Stimulated activated effector memory CD8-positive, alpha-beta T cell treated with anti-CD3 and anti-CD28 coated beads, Interleukin-12 subunit alpha, Interleukin-12 subunit beta, amount 100 ng/mL, for 72 hours (primary cell): ENCODE results near the gene JAKMIP3.

Source experiments
- ATAC-seq: fragments of 150-1000 bp; cut with Tn5 transposase; 2 replicates; pipeline ENCODE4 v1.10.0; 2021
- DNase-seq, 2 donors: peaks; one replicate each; pipeline ENCODE4 v3.0.0; 2021 to 2022; ENCODE audit warnings: low spot score in 2 of 2
- H3K27ac Mint-ChIP-seq: one replicate; pipeline ENCODE4 v1.8.0; 2022; ENCODE audit warnings: mild to moderate bottlenecking, mixed read lengths
- H3K36me3 Mint-ChIP-seq: one replicate; pipeline ENCODE4 v1.8.0; 2022; ENCODE audit warnings: mild to moderate bottlenecking, mixed read lengths
- H3K4me1 Mint-ChIP-seq: one replicate; pipeline ENCODE4 v1.8.0; 2022; ENCODE audit warnings: mixed read lengths
- H3K4me3 Mint-ChIP-seq: one replicate; pipeline ENCODE4 v1.8.0; 2022; ENCODE audit warnings: mild to moderate bottlenecking, mixed read lengths
- H3K9me3 Mint-ChIP-seq: one replicate; pipeline ENCODE4 v1.8.0; 2022; ENCODE audit warnings: mixed read lengths

Gene JAKMIP3

DNA sequence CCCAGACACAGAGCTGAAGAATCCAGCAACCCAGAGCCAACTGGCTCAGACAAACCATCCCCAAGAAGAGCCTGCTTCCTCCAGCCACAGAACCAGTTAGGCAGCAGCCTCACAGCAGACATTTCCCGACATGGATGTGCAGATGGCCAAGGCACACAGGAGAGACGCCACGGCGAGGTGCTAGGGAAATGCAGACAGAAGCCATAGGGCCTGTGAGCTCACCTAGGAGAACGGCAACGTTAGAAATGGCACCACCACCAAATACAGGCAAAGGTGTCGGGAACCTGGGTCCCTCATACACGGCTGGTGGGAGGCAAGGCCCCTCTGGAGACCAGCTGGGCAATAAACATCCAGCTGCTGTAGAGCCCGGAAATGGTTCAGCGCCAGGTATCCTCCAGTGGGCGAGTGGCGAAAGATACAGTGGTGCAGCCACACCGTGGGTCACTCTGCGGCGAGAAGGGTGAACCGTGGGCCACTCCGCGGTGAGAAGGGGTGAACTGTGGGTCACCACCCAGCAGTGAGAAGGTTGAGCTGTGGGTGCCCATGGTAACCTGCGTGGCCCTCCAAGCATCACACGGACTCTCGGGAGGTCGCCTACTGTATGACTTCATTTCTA is 31.2 kb downstream of the JAKMIP3 start:
- DNase-seq = no peak
- peaks cover 9% of the 10 kb centered on the region for H3K4me1 Mint-ChIP-seq

DNA sequence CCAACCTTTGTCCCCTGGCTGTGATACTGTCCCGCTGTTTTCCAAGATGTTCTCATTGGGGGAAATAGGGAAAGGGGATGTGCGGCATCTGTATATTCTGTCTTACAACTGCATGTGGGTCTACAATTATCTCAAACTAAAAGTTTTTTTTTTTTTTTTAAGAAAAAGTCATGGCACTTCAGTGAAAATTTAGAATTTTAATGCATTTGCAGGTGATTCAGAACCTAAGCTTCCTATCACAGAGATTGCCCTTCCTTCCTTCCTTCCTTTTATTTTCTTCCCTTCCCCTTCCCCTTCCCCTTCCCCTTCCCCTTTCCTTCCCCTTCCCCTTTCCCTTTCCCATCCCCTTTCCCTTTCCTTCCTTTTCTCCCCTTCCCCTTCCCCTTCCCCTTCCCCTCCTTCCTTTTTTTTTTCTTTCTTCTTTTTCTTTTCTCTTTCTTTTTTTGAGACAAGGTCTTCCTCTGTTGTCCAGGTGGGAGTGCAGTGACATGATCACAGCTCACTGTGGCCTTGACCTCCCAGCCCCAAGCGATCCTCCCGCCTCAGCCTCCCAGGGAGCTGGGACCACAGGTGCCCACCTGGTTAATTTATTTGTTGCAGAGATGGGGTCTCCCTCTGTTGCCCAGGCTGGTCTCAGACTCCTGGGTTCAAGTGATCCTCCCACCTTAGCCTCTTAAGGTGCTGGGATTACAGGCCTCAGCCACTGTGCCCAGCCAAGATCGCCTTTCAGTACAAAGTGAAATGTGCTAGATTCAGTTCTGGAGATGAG is 32.0 kb downstream of the JAKMIP3 start:
- no peak overlapping the region for H3K27ac Mint-ChIP-seq
- no peak for ATAC-seq
- H3K36me3 Mint-ChIP-seq = no peaks in the 10 kb centered on the region
- DNase-seq = peak in 1 of 2 donors; percentile 25
- H3K4me1 Mint-ChIP-seq = peaks cover 9% of the 10 kb centered on the region
- H3K9me3 Mint-ChIP-seq = no peaks in the 10 kb centered on the region
- no peak overlapping the region for H3K4me3 Mint-ChIP-seq

More for the DNA sequence above, 31.2 kb downstream of the JAKMIP3 start:
- H3K36me3 Mint-ChIP-seq = no peaks in the 10 kb centered on the region
- no peak overlapping the region for H3K4me3 Mint-ChIP-seq
- no peak for ATAC-seq
- no peak overlapping the region for H3K27ac Mint-ChIP-seq
- H3K9me3 Mint-ChIP-seq = no peaks in the 10 kb centered on the region

DNA sequence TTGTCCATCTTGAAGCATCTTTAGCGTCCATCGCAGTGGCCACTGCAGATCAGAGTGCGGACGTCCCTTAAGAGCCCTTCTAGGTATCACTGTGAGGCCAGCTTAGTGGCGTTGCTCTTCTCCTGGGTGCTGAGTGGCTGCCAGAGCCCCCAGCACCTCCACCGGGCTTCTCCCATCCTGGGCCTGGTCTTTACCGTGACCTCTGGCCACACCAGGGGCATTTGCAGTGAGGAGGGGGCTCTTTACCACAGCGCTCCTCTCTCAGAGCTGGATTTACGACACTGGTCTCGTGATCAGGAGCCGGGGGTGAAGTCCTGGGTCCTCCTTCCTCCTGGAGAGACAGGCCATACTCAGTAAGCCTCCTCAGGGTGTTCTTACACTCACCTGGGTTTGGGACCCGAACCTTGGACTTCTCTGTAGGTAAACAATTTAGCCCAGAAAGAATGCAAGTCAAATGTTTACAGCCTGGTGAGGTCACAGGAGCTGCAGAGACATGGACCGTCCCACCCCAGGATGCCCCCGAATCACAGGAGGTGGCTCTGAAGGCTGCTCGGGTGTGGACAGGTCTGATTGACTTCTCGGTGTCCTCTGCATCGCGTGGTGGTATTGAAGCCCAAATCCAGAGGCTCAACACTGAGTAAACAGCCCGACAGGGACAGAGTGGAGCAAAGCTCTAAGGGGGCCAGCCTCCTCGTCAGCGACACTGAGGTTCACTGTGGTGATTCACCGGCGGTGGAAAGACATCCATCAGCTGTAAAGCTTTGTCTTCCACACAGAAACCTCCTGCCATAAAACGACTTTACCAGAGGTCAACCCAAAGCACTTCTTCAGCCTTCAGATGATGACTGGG is 33.0 kb downstream of the JAKMIP3 start:
- Mint-ChIP-seq H3K36me3 (no peaks in the 10 kb centered on the region), H3K27ac (no peak overlapping the region), H3K4me3 (no peak overlapping the region), H3K9me3 (no peaks in the 10 kb centered on the region), H3K4me1 (peaks cover 9% of the 10 kb centered on the region)
- DNase-seq = peak in 1 of 2 donors; percentile 30
- ATAC-seq = no peak

DNA sequence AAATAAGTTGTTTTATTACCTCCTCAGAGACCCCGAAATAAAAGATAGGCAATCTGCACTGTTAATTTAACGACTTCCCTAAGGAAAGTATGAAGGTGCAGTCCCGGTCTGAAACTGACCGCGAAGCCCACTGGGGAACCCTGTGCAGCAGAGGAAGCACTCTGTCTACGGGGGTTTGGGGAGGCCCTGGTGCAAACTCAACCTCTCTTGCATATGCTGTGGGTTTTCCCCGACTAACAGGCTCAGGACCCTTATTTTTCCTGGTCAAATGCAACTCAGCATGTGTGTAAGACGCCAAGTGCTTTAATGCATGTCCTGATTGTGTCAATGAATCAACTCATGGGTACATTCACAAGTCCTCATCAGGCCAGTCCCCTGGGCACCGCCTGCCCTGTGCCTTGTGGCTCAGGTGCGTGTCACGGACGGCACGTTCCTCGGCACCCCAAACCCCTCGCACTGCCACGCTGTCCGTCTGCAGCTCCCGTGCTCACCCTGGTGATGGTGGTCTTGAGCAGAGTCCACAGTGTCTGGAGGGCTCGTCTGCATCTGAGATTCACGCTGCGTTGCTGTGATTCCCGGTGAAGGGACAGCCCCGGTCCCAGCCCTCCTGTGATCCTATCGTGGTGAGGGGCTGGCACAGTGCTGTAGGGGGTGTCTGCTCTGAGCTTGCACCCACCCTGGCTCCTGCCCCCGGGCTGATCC is 33.8 kb downstream of the JAKMIP3 start:
- H3K4me3 Mint-ChIP-seq = no peak overlapping the region
- no peaks in the 10 kb centered on the region for H3K9me3 Mint-ChIP-seq
- ATAC-seq (no peak), DNase-seq (peak in 1 of 2 donors; percentile 38)
- H3K4me1 Mint-ChIP-seq = peaks cover 9% of the 10 kb centered on the region
- no peaks in the 10 kb centered on the region for H3K36me3 Mint-ChIP-seq
- H3K27ac Mint-ChIP-seq = no peak overlapping the region

DNA sequence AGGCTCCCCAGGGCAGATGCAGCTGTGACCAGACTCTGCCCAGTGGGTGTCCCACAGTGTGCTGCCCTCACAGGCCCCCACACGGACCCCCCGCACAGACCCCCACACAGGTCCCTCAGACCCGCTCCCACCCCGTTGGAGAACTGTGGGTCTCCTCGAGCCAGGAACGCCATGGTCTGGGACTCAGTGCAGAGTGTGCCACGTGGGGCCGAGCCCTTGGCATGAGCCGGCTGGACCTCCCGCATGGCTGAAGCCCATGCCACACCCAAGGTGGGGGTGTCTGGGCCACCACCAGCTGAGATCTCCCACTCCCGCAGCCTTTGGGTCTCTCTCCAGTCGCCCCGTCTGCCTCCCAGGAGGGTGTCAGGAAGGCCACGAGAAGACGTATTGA is 34.3 kb downstream of the JAKMIP3 start:
- H3K4me1 Mint-ChIP-seq = peaks cover 9% of the 10 kb centered on the region
- no peak overlapping the region for H3K4me3 Mint-ChIP-seq
- H3K36me3 Mint-ChIP-seq = no peaks in the 10 kb centered on the region
- no peak for ATAC-seq
- no peak overlapping the region for H3K27ac Mint-ChIP-seq
- H3K9me3 Mint-ChIP-seq = no peaks in the 10 kb centered on the region
- DNase-seq = peak in 1 of 2 donors; percentile 28

DNA sequence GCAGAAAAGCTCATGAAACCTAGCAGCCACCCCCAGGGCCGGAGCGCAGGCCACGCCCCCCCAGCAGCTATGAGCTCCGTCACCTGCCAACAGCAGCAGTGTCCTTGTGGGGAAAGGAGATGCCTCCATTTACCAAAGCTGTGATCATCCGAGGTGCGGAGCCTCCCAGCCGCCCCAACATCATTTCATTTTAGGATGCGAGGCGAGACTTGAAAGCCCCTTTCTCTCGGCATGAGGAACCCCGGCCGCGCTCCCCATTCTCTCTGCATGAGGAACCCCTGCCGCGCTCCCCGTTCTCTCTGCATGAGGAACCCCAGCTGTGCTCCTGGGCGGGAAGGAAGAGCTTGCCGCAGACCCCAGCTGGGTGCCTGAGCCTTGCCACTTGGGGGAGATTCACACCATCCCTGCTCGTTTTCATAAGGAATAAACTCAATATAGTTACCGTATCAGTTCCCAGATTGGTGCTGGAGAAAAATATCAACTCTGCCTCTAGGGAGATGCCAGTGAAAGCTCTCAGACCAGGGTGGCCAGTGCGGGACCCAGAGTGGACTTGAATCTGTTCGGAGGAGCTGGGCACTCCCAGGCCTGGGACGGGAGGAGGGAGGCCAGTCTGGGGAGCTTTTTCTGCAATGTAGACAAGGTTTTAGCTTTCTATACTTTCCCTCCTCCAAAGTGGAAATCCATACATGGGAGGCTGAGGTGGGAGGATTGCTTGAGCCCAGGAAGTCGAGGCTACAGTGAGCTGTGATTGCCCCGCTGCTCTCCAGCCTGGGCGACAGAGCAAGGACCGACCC is 35.0 kb downstream of the JAKMIP3 start:
- ATAC-seq = no peak
- H3K4me1 Mint-ChIP-seq = peaks cover 6% of the 10 kb centered on the region
- no peak overlapping the region for H3K27ac Mint-ChIP-seq
- no peak overlapping the region for H3K4me3 Mint-ChIP-seq
- H3K9me3 Mint-ChIP-seq = no peaks in the 10 kb centered on the region
- no peaks in the 10 kb centered on the region for H3K36me3 Mint-ChIP-seq
- DNase-seq = peak in 1 of 2 donors; percentile 20

DNA sequence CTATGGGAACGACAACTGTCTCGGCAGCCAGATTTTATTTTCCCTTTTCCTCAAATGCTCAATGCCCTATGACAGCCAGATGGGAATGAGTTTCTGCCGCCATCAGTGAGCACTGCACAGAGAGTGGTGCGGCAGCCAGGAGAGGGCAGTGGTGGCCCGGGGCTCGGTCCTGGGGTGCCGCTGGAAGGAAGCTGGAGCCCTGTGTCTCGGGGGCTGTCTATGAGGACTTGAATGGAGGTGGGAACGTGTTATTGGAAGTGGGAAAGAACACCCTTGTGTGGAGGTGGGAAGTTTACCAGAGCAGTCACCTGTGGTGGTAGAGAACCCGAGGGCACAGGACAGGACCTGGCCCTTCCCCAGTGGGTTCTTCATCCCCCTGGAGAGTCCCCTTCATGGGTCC is 35.8 kb downstream of the JAKMIP3 start:
- peak in 1 of 2 donors; percentile 18 for DNase-seq
- no peaks in the 10 kb centered on the region for H3K9me3 Mint-ChIP-seq
- ATAC-seq = no peak
- no peak overlapping the region for H3K4me3 Mint-ChIP-seq
- no peaks in the 10 kb centered on the region for H3K4me1 Mint-ChIP-seq
- no peaks in the 10 kb centered on the region for H3K36me3 Mint-ChIP-seq
- no peak overlapping the region for H3K27ac Mint-ChIP-seq

DNA sequence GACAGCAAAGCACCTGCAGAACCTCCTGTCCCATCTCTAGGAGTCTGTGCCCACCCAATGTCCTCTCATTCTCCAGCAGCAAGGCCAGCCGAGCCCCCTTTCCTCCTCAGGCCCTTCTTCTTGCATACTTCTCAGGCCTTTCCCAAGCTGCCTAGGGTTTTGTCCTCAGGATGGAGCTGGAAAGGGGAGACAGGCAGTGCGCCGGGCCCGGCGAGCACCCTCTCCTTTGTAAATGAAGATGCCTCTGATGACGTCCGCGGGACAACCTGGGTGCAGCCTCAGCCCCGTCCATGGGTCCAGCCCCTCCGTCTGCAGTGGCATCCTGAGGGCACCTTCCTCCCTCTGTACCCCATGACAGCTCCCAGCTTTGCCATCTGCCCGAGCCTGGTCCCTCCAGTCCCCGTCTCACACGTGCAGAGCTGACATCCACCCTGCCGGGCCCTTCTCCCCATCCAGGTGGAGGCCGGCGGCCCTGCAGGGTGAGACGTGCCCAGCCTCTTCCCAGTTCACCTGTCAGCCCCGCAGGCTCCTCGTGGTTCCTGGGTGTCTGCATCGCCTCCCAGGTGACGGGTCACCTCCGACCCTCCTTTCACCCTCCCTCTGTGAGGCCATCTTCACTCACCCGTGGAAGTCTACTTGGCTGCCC is 36.4 kb downstream of the JAKMIP3 start:
- H3K4me3 Mint-ChIP-seq = no peak overlapping the region
- no peaks in the 10 kb centered on the region for H3K36me3 Mint-ChIP-seq
- DNase-seq (peak in 1 of 2 donors; percentile 39), ATAC-seq (no peak)
- no peak overlapping the region for H3K27ac Mint-ChIP-seq
- no peaks in the 10 kb centered on the region for H3K4me1 Mint-ChIP-seq
- no peaks in the 10 kb centered on the region for H3K9me3 Mint-ChIP-seq

DNA sequence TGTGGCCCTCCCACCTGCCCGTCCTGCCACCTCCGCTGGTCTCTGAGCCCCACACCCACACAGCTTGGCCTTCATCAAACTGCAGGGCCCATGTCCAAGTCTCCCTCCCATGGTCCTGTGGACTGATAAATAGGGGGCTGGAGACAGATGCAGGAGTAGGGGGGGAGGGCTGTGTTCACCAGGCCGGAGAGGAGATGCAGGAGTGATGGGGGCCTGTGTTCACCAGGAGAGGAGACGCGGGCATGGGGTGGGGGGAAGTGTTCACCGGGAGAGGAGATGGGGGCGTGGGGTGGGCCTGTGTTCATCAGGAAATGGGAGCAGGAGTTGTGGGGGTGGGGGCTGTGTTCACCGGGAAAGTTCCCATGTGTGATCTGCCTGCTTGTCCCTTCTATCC is 37.0 kb downstream of the JAKMIP3 start:
- Mint-ChIP-seq H3K27ac (no peak overlapping the region), H3K36me3 (no peaks in the 10 kb centered on the region)

DNA sequence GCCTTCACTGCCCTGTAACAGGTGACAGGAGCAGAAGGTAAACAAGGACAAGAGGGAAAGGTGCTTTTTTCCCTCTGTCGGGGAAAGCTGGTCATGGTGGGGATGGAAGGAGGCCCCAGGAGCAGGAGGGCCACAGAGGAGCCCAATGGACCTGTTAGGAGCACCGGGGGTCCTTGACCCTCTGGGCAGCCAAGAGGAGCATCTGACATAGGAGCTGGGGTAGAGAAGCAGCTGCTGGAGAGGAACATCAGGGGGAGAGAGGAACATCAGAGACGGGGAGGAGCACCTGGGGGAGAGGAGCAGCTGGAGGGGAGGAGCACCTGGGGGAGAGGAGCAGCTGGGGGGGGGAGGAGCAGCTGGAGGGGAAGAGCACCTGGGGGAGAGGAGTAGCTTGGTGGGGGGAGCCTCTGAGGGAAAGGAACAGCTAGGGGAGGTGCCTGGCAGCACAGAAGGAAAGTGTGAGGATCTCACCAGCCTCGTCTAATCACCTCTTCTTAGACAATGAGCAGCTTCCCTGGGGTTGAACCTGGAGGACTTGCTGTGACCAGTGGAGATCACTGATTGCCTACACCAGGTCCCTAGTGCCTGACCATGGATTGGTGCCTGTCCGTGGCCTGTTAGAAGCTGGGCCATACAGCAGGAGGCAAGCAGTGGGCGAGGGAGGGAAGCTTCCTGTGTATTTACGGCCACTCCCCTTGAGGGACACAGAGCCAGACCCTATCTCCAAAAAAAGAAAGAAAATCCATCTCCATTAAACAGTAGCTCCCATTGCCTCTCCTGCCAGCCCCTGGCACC is 37.6 kb downstream of the JAKMIP3 start:
- H3K4me3 Mint-ChIP-seq = no peak overlapping the region
- no peaks in the 10 kb centered on the region for H3K9me3 Mint-ChIP-seq
- H3K36me3 Mint-ChIP-seq = no peaks in the 10 kb centered on the region
- no peaks in the 10 kb centered on the region for H3K4me1 Mint-ChIP-seq
- ATAC-seq (no peak), DNase-seq (peak in 1 of 2 donors; percentile 20)
- H3K27ac Mint-ChIP-seq = no peak overlapping the region

More for the DNA sequence above, 37.0 kb downstream of the JAKMIP3 start:
- Mint-ChIP-seq H3K4me3 (no peak overlapping the region), H3K9me3 (no peaks in the 10 kb centered on the region), H3K4me1 (no peaks in the 10 kb centered on the region)
- ATAC-seq (no peak), DNase-seq (no peak)

DNA sequence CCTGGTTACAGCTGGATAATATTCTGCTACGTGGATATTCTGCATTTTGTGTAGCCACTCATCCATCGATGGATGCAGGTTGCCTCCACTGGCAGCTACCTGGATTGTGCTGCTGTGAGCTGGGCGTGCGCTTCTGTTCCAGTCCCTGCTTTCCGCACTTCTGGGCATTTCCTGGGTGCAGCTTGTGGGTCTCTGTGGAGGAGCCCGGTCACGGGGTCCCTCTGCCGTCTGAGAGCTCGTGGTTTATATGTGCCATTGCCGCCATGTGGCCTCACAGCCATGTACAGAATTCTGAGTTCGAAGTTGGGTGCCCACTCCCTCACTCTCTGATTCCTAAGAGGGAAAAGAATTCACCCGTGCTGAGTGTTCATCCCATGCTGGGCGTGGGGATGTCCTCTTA is 38.3 kb downstream of the JAKMIP3 start:
- no peak overlapping the region for H3K4me3 Mint-ChIP-seq
- DNase-seq = peak in 1 of 2 donors; percentile 41
- H3K9me3 Mint-ChIP-seq = no peaks in the 10 kb centered on the region
- H3K4me1 Mint-ChIP-seq = no peaks in the 10 kb centered on the region
- no peaks in the 10 kb centered on the region for H3K36me3 Mint-ChIP-seq
- no peak overlapping the region for H3K27ac Mint-ChIP-seq
- ATAC-seq = no peak

DNA sequence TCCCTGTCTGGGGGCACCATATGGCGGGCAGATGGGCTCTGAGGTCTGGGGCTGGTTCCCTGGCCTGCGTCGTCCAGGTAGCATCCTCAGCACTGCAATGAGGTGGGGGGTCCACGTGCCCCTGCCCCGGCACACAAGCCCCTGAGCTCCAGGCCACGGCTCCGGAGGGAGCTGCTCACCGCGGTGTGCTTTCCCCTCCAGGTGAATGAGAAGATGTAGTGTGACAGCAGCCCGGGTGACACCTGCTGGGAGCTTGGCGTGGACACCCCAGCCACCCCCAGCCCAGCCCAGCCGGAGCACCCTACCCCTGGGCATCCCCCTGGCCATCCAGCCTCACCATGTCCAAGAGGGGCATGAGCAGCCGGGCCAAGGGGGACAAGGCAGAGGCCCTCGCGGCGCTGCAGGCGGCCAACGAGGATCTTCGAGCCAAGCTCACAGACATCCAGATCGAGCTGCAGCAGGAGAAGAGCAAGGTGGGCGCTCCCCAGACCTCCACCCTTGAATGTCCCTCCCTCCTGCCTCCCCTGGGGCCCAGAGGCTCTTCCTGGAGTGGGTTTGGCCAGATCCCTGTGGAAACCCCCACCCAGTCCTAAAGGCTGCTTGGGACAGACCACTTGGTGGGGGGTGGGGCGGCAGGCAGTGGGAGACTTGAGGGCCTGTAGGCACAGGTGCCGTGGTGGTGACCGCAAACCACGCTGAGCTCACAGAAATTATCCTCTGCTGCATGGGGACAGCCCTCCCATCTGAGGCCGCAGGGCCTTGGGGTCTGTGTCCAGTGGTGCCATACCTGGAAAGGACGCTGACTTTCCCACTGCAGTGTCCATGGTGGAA is 38.9 kb downstream of the JAKMIP3 start:
- ATAC-seq = no peak

More for the DNA sequence above, 38.9 kb downstream of the JAKMIP3 start:
- Mint-ChIP-seq H3K36me3 (no peaks in the 10 kb centered on the region), H3K9me3 (no peaks in the 10 kb centered on the region), H3K27ac (no peak overlapping the region), H3K4me3 (no peak overlapping the region), H3K4me1 (no peaks in the 10 kb centered on the region)
- peak in 1 of 2 donors; percentile 30 for DNase-seq
